Activated CD4-positive, alpha-beta T cell treated with anti-CD3 and anti-CD28 coated beads, Interleukin-2, Interleukin-6, amounts not matched to agents 100 ng/mL and 50 ng/mL, durations not matched to agents 16 hours and 8 hours (primary cell): ENCODE results near the gene SRM.
A peak's percentile ranks its signal among the peaks of the same experiment; 100 is the strongest.
"Not testable (repeated sequence)": the region's sequence is repeated elsewhere in the genome, so short reads cannot be mapped to it uniquely, and the experiment has no call there.

ENCODE experiments used
- DNase-seq: peaks from one replicate; pipeline ENCODE4 v3.0.0-alpha.2; 2020

The SRM gene

DNA sequence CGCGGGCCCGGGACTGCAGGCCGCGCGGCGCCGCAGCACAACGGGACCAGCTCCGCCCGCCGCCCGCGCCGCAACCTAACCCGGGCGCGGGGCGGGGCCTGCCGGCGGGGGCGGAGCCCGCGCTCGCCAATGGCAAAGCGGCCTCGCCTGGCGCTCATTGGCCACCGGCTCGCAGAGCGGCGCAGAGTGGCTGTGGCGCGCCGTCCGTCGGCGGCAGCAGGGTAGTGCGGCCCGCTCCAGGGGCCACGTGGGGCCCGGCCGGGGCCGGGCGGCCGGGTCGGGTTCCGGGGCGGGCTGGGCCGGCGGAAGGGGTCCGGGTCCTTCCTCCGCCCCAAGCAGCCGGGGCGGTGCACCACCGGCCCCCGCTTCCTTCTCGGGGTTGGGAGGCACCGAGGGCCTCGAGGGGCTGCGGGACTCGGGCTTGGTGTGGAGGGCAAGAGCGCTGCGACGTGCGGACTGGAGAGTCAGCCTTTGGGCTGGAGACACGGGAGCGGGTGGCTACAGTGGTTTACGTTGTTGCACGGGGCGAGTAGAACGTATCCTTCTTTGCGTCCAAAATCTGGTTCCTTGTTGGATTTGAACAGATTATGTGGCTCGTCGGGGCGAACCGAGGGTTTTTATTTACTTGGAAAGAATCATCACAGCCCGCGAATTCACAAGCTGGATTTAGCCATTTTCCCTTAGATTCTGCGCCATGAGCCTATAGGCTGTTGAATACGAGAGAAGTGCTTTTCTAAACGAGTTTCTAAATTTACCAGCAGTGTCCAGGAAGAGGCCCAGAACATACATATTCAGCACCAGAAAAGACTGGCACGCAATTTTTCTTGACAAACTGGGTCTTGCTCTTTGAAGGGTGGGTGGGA lies at the start of gene SRM:
TSS of gene SRM (minus strand) at position 51 of the 863 bp plus-strand sequence. CDS start 75 bp downstream, outside the sequence.
- peak; percentile 96 for DNase-seq

DNA sequence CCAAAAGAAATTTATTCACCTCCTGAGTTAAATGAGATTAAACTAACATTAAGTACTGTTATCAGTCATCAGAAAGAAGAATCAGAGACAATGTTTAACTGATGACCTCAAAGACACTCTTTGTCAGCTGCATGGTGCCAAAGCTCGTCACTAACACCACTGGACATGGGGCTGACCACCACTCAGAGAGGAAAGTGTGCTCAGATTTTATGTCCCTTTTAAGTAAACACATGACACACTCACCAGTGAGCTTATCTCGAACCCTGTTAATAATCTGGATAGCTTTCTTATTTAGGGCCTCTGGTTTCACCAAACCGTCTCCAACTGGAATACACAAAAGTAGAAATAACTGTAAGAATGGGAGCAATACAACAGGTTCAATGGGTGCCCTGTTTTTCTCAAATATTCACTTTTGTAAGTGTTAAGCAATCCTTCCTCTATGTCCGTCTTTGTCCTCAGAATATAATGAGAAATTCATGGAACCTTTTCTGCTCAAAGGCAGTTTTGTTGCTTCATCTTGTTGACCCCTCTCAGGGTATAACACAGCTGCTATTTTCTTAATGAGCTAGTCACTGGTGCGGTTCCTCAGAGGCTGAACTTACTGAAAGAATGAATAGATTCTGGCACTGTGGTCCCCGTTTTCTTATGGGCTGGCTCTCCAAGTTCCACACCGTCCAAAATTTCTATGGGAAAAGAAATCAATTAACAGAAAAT lies 49.4 kb upstream of the SRM start:
- DNase-seq = no peak

DNA sequence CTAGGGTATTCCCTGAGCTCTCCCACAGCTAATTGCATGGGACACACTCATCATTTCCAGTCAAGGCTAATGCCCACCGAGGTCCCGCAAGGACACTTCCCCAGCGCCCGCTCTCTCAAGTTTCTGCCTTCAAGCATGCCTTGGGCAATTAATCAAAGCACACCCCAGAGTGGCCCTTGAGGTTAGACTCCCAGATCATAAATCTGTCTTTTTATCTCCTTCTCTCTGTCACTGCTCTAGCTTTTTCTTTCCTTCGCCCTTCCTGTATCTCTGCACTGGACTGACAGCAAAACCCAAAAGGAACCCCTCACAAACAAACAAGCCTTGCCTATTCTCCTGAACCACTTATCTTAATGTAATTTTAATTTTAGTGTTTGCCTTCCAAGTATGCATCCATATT lies 47.8 kb upstream of the SRM start:
- no peak for DNase-seq

DNA sequence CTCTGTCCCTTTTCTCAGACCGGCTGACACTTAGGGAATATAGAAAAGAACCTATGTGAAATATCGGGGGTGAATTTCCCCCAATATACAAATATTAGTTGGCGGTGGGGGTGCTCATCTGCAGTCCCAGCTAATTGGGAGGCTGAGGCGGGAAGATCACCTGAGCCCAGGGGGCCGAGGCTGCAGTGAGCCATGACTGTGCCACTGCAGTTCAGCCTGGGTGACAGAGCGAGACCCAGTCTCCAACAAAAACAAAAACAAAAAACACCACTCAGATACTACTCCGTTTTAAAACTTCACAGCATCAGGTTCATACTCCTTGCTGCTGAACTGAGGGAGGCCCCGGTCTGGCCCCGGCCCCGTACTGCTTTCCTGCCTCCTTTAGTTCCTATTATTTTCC lies 45.8 kb upstream of the SRM start:
- no peak for DNase-seq

DNA sequence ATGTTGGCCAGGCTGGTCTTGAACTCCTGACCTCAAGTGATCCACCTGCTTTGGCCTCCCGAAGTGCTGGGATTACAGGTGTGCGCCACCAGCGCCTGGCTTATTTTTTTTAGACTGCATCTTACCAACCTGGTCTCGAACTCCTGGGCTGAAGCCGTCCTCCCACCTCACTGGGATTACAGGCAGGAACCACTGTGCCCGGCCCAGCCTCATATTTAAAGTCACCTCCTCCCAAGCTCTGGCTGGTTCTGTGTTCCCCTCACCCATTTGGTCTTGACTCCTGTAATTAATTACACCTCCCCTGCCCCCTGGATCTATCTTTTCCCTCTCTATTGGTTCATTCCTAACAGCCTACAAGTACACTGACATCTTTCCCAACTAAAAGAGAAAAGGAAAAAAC lies 41.5 kb upstream of the SRM start:
- no peak for DNase-seq

DNA sequence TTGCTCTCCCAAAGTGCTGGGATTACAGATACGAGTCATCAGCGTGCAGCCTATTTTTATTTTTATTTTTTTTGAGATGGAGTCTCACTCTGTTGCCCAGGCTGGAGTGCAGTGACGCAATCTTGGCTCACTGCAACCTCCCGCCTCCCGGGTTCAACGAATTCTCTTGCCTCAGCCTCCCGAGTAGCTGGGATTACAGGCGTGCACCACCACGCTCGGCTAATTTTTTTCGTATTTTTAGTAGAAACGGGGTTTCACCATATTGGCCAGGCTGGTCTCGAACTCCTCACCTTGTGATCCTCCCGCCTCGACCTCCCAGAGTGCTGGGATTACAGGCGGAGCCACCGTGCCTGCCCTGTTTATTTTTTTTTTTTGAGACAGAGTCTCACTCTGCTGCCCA lies 41.0 kb upstream of the SRM start:
- not testable (repeated sequence) for DNase-seq

DNA sequence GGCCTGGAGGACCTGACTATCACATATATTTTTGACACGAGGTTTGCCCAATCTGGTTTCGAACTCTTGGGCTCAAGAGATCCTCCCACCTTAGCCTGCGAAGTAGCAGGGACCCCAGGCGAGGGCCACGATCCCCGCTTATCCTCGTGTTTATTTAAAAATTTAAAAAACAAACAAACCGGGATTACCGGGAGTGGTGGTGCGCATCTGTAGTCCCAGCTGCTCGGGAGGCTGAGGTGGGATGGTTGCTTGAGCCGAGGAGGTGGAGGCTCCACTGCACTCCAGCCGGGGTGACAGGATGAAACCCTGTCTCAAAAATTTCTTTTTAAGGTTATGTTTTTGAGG lies 40.3 kb upstream of the SRM start:
- no peak for DNase-seq

DNA sequence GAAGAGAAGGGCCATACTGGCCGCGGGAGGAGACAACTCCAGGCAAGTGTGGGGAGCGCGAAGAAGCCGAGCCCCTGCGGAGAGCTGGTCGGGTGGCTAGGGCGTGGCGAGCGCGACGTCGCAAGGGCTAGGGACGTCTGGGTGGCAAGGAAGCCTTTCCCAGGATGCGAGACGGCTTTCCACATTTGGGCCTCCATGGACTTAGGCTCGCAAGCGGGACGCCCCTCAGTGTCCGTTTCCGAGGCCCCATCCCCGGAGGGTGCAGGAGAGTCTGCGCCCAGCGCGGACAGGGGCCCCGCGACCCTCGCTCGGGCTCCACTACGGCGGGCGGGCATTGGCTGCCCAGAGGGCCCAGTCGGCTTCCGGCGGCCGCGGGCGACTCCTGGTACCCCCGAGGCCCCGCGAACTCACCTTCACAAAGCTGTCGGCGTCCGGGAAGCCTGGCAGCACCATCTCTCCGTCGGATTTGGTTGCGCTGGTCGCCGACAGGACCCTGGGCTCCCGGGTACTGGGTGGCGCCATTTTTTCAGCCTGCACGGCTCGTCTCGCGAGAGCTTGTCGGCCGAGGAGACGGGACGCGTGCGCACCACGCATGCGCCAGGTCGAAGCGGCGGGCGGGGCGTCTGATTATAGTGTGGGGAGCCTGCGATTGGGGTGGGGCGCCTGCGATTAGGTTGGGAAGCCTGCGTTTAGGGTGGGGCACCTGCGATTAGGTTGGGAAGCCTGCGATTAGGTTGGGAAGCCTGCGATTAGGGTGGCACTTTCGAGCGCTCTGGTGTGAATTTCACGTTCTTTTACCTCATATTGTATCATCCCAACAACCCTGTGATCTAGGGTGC lies 39.7 kb upstream of the SRM start, which contains the start of gene EXOSC10:
TSS of gene EXOSC10 (minus strand) at position 560 of the 839 bp plus-strand sequence. CDS start at position 522, 38 bp downstream.
- peak; percentile 97 for DNase-seq

DNA sequence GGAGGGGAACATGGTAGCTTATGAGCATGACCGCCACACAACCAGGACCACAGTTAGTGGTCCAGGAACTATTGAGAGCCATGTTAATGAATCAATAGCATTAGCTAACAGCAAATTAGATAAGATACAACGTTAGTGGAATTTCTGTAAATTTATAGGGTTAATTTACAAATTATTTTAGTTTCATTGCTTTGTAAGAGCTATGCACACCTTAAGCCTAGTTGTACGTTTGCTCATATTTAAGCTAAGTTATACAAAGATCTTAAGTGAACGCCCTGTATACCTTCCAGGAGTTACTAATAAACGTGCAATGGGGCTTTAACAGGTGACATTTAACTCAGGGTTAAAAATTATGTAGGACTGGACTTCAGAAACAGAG lies 39.1 kb upstream of the SRM start:
- DNase-seq = no peak

DNA sequence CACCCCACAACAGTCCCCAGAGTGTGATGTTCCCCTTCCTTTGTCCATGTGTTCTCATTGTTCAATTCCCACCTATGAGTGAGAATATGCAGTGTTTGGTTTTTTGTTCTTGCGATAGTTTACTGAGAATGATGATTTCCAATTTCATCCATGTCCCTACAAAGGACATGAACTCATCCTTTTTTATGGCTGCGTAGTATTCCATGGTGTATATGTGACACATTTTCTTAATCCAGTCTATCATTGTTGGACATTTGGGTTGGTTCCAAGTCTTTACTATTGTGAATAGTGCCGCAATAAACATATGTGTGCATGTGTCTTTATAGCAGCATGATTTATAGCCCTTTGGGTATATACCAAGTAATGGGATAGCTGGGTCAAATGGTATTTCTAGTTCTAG lies 24.0 kb upstream of the SRM start:
- DNase-seq = not testable (repeated sequence)

DNA sequence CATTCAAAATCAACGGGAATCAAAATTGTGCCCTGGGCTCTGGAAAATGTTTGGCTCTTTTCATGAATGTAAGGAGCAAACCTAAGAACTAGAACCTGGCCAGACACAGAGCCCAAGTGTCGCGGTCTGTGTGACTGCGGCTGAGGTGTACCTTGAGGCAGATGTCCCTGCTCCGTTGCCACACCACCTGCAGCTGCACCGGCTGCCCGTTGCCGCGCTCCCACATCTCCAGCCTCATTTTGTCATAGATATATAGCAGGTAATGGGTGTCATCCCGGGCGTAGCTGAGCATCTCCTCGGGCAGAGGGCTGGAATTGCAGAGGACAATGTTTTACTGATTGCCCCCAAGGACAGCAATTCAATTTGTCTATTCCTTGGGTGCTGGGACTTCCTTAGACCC lies 21.1 kb upstream of the SRM start:
- DNase-seq = no peak

DNA sequence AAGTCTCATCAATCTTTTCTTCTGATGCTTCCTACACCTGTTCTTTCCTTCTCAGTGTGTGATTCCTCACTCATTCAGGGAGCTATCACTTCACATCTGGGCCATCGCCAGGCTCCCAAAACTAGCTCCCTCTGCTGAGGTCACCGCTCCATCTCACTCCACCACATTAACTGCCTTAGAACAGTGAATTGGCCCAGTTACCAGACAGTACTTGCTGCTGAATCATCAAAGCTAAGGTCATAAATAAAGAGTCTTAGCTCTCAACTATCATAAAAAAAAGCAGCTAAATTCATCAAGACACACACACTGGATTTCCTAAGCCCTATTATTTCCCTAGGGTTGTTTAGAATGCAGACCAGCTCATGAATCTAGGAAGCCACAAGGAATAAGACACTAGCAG lies 18.8 kb upstream of the SRM start:
- DNase-seq = no peak

DNA sequence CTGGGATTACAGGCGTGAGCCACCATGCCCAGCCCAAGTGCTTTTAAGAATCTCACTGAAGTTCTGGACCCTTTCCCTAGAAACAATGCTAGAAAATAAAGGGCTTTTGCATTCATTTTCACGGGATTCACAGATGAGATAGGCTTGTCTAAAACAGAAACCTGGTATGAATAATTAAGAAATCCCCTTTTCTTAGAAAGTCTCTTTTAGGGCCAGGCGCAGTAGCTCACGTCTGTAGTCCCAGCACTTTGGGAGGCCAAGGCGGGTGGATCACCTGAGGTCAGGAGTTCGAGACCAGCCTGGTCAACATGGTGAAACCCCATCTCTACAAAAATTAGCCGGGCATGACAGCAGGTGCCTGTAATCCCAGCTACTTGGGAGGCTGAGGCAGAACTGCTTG lies 13.6 kb upstream of the SRM start:
- peak; percentile 42 for DNase-seq

DNA sequence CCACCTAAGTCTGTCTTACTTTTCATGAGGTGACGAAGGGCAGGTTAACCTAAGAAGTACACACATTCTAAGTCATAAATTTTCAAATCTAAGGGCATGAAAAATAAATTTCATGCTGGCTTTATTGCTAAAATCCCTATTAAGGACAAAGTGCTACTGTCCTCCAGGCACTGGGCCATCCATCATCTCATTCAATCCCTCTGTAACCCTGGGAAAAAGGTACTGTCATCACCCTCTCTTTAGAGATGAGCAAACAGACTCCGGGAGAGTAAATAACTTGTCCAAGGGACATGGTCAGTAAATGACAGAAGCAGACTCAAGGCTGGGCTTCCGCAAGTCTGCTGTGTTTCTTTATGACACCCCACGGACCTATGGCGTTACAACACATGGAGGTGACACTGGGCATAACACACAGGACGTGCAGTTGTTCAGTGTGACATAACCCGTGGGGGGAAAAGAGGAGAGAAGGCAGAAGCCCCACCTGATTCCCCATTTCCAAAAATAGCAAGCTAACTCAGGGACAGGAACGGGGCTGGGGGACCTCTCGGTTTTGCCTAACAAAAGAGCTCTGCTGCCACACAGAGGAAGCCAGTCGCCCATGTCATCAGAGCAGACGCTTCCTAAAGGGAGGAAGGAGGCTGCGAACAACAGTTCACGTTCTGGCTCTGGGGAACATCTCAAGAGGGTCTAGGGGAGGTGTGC lies 12.5 kb upstream of the SRM start:
- DNase-seq = peak; percentile 45

DNA sequence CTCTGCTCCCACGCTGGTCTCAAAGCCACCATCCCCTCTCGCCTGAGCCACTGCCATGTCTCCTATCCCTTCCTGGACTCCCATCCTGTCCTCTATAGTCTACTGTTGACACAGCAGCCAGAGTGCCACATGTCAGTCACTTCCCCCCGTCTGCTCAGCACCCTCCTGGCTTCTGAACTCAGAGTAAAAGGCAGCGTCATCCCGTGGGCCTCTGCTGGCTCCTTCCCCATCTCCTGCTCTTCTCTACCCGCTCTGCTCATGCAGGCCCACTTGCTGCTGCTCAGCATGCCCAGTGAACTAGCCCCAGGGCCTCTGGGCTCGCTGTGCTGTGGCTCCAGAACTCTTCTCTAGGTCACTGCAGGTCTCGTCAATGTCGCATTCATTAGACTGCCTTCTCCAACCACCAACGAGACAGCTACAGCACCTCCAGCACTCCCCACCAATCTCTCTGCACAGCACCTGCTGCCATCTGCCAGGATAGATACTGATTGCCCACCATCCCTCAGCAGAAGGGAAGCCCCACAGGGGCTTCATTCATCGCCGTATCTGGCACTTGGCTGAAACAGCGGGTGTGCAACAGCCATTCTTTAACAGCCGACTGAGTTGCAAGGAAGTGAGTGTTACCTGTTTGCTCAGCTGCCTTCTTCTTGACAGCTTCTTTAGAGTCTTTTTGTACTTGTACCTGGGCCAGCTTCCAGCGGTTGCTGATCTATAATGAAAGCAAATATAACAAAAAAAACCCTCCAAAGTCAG lies 11.8 kb upstream of the SRM start:
- no peak for DNase-seq

DNA sequence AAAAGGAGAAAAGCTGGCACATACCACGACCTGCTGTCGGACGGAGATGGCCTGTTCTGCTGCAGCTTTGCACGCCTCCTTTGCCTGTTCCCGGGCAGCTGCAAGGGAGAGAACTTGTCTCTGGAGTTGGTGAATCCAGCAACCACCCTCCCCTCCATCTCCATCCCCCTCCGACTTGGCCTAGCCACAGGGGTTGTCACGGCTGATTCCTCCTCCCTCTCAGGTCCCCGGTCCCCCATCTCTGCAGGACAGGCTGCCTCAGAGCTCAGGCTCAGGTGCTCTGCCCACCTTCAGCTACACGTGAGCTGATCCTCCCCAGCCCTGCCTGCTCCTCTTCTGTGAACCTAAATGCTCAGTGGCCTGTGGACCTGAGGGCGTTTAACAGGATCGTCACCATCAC lies 11.1 kb upstream of the SRM start:
- DNase-seq = no peak

DNA sequence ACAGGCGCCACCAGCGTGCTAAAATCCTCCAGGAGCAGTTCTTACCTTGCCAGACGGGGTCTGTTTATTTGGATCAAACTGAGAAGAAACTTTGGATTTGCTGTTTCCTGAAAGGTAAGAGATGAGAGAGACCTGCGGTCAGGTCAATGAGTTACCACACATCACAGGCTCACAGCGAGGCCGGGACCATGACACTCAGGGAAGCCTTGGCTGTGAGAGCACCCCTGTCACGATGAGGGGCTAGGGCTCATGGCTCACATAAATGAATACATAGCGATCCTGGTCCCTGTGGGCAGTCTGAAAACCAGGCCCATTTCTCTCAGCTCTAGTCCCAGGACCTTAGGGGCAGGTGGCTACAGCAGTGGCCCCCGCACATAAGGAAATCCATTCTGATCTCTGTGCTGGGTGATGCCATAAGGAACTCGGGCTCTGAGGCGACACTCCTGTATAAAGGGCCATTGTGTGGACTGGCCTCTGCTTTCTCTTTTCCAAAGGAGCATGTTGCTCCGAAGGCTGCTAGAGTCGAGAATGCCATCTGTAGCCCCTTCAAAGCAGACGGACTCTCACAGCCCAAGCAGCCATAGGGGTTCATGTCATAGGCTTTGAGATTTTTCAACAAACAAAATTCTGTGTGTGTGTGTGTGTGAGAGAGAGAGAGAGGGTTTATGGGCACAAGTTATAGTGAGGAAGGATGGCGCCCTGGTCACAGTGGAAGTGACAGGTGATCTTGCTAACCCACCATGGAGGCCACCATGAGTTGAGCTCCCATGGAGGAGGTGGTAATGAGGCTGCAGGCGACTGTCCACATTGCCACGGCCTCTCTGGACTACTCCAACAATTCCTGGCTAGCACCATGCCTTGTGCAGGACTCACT lies 9.0 kb upstream of the SRM start:
- DNase-seq = no peak

DNA sequence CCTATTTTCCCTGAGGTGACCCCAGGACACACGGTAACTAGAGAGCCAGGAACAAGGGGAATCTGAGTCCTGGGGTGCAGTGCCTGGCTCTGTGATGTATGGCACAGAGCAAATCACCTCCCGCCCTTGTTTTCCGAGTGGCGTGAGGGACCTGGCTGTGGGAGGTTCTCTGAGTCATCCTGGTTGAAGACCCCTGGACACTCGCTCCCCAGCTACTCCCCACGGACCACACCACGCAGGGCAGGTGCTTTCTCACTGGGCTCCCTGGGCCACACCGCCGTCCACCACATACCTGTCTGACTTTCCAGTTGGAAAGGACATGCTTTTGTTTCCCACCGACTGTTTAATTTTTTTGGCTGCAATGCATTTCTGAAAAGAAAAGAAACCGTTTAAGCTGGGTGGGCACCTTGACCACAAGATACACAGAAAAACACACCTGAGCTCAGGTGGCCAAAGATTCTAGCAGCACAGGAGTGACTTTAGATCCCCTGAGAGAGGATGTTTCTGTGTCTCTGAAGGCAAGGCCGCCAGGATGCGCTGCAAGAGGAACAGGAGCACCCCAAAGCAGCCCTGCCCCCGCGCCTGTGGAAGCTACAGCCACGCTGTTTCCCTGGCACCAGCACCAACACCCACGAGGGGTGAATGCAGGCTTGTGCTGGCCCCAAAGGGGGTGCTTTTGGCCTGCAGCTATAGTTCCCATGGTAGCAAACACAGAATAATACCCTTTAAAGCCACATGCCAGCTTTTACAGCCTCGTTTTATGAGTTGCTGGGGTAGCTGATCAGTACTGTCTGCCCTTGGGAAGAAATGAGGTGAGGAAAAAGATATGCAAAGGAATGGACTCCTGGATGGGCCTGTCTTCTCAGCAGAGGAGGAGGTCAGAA lies 8.1 kb upstream of the SRM start:
- DNase-seq = no peak

DNA sequence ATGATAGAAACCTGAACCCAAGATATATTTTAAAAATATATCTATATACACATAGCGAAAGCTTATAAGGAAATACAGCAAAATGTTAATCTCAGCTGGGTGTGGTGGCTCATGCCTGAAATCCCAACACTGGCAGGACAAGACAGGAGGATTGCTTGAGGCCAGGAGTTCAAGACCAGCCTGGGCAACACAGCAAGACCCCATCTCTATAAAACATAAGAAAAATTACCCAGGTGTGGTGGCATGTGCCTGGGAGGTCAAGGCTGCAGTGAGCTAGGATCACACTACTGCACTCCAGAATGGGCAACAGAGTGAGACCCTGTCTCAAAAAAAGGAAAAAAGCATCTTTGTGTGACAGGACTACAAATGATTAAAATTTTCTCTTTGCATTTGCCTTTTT lies 6.0 kb upstream of the SRM start:
- no peak for DNase-seq

DNA sequence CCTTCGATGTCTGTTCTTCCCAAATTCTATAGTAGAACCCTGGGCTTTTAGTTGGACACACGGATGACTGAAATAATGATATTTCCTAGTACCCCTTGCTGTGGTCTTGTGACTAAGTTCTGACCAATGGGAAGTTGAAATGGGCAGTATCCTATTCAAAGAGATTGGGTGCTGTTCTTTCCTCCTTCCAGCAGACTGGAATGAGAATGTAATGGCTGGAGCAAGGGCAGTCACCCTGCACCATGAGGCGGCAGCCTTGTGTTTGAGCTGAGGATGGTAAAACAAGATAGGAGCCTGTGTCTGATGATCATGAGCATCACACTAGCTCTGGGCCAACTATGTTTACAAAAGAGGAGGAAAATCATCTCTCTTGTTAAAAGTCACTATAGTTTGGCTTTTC lies 5.1 kb upstream of the SRM start:
- DNase-seq = no peak
